K562 (cell line): Measurements from ENCODE around the gene MMP24OS. TPM values are rescaled to one million over a fixed set of nuclear protein-coding genes. Genes with fewer than 3 reads are reported as not detected.

ENCODE experiments used
- EP300 ChIP-seq: IDR thresholded peaks from 2 replicates; pipeline ENCODE4 v1.6.1; 2012; ENCODE audit warnings: low read length, improper control_type of control experiment
- SMARCE1 ChIP-seq: fragments of 450-650 bp; IDR thresholded peaks from 2 replicates; pipeline ENCODE4 v1.7.1; 2016; ENCODE audit warnings: mild to moderate bottlenecking
- ZBTB1 ChIP-seq: sonication (generic); formaldehyde crosslinking; IDR thresholded peaks from 2 replicates; pipeline ENCODE4 v1.8.1; 2023; ENCODE audit warnings: missing genetic modification reagents, low read depth, mild to moderate bottlenecking, borderline replicate concordance
- ZBTB40 ChIP-seq, 2 experiments: fragments of 450-650 bp in 1 of 2; sonication (generic) in 1 of 2; formaldehyde crosslinking in 1 of 2; IDR thresholded peaks; 2 replicates each; pipeline versions ENCODE4 v1.7.1 to v1.9.0; 2016 to 2022; ENCODE audit warnings: inconsistent platforms in 1 of 2, mild to moderate bottlenecking in 1 of 2, missing genetic modification reagents in 1 of 2
- polyA plus RNA-seq, 8 experiments: library from polyadenylated mRNA; depleted of rRNA in 4 of 8; stranded (reverse) in 5 of 8; unstranded in 3 of 8; fragments of >200 nt; fragmentation: Nextera tagmentation in 2 of 8; fragmentation: Illumina TruSeq in 1 of 8; extraction: Ambion mirVana in 2 of 8; extraction: Trizol in 1 of 8; gene quantifications; 2 replicates each; pipeline versions ENCODE4 v1.2.1 to v1.2.3, GENCODE V29; 2011 to 2014; ENCODE audit warnings: inconsistent platforms in 1 of 8, missing spikeins in 1 of 8
- total RNA-seq, 7 experiments: library from RNA; depleted of rRNA in 6 of 7; stranded (reverse); fragments of >200 nt in 6 of 7; fragmentation: Illumina TruSeq in 2 of 7; extraction: Trizol in 2 of 7; gene quantifications; 2 replicates each; pipeline versions ENCODE4 v1.2.1 to v1.2.3, GENCODE V29; 2011 to 2021; ENCODE audit warnings: low replicate concordance in 1 of 7

Gene MMP24OS
- total and polyA plus RNA-seq, 9 of the 15 experiments (the other 6 are each of a cell fraction or from before 2014, with no cell fraction given): 0.92 to 41.5 (median 11.4) TPM

- TF ChIP-seq ZBTB40 (IDR thresholded peaks at IDR 0.05) (no peak), ZBTB40 (CRISPR knock-in tag; IDR thresholded peaks at IDR 0.05) (no peak), ZBTB1 (CRISPR knock-in tag) (no peak), SMARCE1 (peak; percentile 54; the same call in 1 of the 2 replicates), EP300 (peak; percentile 60; the same call in 1 of the 2 replicates)
Measured at GRCh38 chr20:35312318-35312717, 34.4 kb upstream of the MMP24OS start (continued).
